ENCODE measurements around the gene LAMA5.

The LAMA5 gene

GRCh38 chr20:62344782-62345181, 22.3 kb downstream of the LAMA5 start:
- DNase-seq: no peak

GRCh38 chr20:62344092-62344491, 23.0 kb downstream of the LAMA5 start:
- DNase-seq: no peak

GRCh38 chr20:62342910-62343309, 24.2 kb downstream of the LAMA5 start:
- DNase-seq: no peak

- DNase-seq: no peak
Observed at GRCh38 chr20:62339647-62340062, 27.5 kb downstream of the LAMA5 start.

- no peak for DNase-seq
Observed at GRCh38 chr20:62338294-62338620, 28.9 kb downstream of the LAMA5 start.

- no peak for DNase-seq
Observed at GRCh38 chr20:62337558-62338293, 29.4 kb downstream of the LAMA5 start.

GRCh38 chr20:62336775-62337557, 30.1 kb downstream of the LAMA5 start:
- no peak for DNase-seq

GRCh38 chr20:62336329-62336728, 30.8 kb downstream of the LAMA5 start:
- DNase-seq: no peak

GRCh38 chr20:62335532-62335931, 31.6 kb downstream of the LAMA5 start:
- DNase-seq: no peak

GRCh38 chr20:62334881-62335280, 32.2 kb downstream of the LAMA5 start:
- no peak for DNase-seq

- DNase-seq: no peak
Observed at GRCh38 chr20:62333820-62334595, 33.1 kb downstream of the LAMA5 start.

GRCh38 chr20:62332989-62333819, 33.9 kb downstream of the LAMA5 start:
- no peak for DNase-seq

- DNase-seq: no peak
Observed at GRCh38 chr20:62332421-62332820, 34.7 kb downstream of the LAMA5 start.

GRCh38 chr20:62331347-62331746, 35.8 kb downstream of the LAMA5 start:
- no peak for DNase-seq

- DNase-seq: no peak
Observed at GRCh38 chr20:62330576-62331317, 36.4 kb downstream of the LAMA5 start.

- DNase-seq: no peak
Observed at GRCh38 chr20:62329389-62330377, 37.4 kb downstream of the LAMA5 start.

- DNase-seq: no peak
Observed at GRCh38 chr20:62328684-62329388, 38.3 kb downstream of the LAMA5 start.

GRCh38 chr20:62327726-62328495, 39.2 kb downstream of the LAMA5 start:
- no peak for DNase-seq

All from SIG-M5 (cell line).